Measurements from ENCODE around the gene TRIM4.
"Not testable (repeated sequence)": the region's sequence is repeated elsewhere in the genome, so short reads cannot be mapped to it uniquely, and the experiment has no call there.

The TRIM4 gene, protein sequence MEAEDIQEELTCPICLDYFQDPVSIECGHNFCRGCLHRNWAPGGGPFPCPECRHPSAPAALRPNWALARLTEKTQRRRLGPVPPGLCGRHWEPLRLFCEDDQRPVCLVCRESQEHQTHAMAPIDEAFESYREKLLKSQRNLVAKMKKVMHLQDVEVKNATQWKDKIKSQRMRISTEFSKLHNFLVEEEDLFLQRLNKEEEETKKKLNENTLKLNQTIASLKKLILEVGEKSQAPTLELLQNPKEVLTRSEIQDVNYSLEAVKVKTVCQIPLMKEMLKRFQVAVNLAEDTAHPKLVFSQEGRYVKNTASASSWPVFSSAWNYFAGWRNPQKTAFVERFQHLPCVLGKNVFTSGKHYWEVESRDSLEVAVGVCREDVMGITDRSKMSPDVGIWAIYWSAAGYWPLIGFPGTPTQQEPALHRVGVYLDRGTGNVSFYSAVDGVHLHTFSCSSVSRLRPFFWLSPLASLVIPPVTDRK

DNA sequence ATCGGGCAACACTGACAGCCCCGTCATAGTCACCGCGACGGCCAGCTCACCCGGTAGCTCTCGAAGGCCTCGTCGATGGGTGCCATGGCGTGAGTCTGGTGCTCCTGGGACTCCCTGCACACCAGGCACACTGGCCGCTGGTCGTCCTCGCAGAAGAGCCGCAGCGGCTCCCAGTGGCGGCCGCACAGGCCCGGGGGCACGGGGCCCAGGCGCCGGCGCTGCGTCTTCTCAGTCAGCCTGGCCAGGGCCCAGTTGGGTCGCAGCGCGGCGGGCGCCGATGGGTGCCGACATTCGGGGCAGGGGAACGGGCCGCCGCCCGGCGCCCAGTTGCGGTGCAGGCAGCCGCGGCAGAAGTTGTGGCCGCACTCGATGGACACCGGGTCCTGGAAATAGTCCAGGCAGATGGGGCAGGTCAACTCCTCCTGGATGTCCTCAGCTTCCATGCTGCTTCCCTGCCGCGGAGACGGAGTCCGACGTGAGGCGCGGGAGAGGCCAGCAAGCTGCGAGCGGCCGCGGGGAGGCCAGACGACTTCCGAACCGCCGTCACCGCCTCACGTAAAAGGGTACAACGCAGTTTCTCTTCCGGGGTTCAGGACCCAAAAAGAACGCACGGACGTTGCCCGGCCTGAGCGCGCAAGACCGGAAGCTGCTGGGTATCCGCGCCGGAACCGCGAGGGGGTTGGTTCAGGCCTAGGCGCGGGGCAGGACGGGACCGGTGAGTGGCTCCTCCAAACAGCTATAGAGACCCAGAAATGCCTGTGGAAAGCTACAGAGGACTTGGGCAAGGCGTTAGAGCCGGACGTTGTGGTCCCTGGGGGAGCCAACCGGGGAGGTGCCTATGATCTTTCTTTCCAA, at the start of gene TRIM4:
TRIM4 (minus strand) TSS at position 572 of the 855 bp plus-strand sequence; CDS start at position 443, 129 bp downstream.
- DNase-seq, result no peak

DNA sequence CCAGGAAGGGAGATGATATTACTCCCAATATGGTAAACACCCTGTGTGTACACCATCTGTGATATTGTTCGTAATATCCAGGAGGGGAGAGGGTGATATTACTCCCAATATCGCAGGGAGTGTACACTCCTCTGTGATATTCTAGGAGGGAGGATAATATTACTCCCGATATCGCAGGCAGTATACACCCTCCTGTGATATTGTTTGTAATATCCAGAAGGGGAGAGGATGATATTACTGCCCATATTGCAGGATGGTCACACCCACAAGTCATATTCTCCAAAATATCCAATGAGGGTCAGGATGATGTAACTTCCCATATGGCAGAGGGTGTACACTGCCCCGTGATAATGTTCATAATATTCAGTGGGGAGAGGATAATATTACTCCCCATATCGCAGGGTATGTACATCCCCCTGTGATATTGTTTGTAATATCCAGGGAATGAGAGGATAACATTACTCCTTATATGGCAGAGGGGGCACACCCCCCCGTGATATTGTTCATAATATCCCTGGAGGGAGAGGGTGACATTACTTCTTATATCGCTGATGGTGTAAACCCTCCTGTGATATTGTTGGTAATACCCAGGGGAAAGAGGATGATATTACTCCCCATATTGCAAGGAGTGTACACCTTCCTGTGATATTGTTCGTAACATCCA, 39.4 kb upstream of the TRIM4 start:
- DNase-seq, result no peak

DNA sequence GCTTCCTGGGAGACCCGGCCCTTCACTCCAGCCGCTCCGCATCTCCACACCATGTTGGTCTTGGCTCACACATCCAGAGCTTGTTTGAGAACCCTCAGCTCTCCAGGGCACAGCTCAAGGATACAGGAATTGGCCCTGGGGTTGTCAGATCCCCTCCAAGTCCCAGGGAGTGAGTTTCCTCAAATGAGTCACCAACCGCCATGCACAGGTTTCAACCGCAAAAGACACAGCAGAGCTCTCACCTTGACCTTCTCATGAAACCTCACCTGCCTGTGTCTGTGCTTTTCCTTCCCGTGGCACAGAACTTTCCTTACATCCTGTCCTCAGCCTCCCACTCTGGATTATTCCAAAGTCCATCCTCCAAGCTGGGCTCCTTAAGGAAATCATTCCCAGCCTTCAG, 35.9 kb upstream of the TRIM4 start:
- DNase-seq, result no peak

DNA sequence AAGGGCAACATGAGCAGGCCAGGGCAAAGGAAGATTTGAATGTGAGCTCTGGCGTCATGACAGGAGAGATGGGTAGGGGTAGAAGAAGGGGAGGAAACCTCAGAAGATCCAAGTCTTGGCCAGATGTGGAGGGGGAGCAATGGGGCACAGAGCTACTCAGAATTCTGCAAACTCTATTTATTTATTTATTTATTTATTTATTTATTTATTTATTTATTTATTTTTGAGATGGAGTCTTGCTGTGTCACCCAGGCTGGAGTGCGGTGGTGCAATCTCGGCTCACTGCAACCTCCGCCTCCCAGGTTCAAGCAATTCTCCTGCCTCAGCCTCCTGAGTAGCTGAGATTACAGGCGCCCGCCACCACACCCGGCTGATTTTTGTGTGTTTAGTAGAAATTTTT, 35.3 kb upstream of the TRIM4 start:
- not testable (repeated sequence) for DNase-seq

DNA sequence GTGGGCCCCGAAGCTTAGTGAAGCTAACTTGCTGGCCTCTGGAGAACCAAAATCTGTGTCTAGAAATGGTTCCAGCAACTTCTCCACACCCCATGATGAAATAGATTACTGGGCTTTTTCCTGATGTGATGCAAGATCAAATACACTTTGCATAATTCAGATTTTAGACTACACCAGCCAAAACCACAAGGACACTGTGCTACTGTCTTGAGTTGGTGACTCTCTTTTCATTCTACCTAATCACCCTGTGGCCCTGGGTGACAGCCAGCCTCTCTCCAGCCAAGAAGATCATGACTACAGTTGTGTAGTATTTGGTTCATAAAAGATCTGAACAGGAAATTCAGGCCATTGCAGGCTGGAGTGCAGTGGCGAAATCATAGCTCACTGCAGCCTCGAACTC, 34.3 kb upstream of the TRIM4 start:
- peak; percentile 16 for DNase-seq

DNA sequence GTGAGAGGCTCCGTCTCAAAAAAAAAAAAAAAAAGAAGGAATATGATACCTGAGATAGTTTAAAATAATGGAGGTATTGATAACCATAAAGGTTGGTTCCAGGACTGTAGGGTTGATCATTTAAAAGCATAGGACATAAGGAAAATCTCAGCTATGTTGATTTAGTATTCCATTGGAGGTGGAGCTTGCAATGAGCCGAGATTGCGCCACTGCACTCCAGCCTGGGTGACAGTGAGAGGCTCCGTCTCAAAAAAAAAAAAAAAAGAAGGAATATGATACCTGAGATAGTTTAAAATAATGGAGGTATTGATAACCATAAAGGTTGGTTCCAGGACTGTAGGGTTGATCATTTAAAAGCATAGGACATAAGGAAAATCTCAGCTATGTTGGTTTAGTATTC, 33.3 kb upstream of the TRIM4 start:
- not testable (repeated sequence) for DNase-seq

DNA sequence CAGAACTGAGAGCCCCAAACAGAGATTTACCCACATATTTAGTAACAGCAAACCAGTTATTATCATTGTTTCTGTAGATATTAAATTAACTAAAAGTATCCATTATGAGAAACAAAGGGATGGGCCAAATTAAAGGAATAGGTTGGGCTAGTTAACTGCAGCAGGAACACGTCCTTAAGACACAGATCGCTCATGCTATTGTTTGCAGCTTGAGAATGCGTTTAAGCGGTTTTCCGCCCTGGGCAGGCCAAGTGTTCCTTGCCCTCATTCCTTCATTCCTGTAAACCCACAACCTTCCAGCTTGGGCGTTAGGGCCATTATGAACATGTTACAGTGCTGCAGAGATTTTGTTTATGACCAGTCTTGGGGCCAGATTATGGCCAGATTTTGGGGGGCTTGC, 31.5 kb upstream of the TRIM4 start:
- not testable (repeated sequence) for DNase-seq

DNA sequence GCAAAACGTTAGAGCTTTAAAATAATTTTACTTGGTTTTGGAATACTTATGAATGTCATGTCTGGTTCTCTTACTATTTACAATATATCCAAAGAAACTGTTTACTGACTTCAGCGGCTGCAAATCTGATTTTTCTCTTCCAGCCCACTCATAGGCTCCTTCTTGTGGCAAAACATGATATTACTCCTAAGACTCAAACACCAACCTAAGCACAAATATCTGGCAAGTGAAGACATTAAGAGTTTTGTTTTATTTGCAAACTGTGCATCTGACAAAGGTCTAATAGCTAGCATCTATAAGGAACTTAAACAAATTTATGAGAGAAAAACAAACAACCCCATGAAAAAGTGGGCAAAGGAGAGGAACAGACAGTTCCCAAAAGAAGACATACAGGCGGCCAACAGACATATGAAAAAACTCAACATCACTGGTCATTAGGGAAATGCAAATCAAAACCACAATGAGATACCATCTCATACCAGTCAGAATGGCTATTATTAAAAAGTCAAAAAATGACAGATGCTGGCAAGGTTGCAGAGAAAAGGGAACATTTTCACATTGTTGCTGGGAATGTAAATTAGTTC, 30.4 kb upstream of the TRIM4 start:
- DNase-seq, result no peak

DNA sequence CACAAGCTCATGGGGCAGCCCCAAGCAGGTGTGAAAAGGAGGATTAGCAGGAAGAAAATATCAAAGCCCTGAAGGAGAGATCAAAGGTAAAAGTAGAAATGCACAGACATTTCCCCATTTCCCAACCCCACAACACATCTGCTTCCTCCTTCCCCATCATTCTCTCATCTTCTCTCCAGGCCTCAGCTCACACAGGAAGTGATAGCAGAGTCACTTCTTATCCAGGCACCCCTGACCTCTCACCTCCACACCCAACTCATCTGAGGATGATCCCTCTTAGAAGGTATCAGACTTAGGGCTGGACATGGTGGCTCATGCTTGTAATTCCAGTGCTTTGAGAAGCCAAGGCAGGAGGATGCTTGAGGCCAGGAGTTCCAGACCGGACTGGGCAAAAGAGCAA, 28.3 kb upstream of the TRIM4 start:
- no peak for DNase-seq

DNA sequence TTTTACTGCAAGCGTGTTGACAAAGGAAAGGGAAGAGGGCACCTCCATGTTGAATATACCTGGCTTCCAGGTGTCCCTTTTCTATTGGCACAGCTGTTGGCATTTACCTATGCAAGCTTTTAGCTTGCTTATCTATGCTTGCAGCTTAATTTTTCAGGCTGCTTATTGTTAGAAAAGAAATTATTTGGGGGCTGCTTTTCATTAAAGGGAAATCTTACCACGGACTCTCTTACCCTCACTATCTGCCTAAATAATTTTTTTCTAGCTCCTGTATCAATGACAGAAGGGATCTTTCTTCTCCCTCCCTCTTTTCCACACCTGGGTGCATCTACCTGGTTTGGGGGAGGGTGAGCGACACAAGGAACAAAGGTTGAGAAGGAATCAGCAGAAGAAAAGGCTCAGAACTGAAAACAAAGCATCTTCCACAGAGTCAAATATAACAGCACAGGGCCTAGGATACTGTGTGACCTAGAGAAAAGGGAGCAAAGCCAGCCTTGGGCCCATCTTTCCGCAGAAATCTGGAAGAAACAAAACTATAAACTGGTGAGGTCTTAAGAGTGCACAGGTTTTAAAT, 25.3 kb upstream of the TRIM4 start:
- DNase-seq, result no peak

DNA sequence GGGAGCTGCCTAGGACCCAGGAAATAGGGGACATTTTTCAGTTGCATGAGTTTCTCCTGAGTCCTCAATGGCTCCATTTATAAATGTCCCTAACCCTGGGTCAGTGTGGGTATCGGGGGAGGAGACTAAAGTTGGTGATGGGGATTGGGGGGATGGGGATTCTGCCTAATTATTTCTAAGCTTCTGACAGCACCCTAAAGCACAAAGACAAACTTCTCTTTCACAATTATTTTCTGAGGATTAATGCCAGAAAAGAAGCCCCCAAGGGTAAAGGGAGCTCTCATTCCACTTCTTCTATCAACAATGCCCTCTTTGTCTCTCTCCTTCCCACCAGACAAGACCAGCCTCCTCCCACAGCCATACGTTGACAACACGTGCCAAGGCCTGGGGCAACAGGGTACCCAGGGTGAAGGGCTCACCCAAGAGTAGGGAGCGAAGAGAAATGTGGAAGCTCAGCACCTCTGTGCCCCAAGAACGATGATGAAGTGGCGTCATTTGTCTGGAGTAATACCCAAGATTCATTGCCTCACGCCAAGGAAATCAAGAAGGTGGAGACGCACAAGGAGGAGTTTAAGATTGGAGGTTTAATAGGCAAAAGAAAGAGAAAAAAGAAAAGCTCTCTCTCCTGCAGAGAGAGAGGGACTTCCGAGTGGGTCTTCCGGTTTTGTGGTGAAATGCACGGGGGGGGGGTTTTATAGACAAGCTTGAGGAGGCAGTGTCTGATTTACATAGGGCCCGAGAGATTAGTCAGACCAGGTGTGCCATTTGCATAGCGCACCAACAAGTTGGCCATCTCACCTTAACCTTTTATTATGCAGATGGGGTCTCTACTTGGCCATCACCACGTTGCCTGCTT, 24.5 kb upstream of the TRIM4 start:
- peak; percentile 94 for DNase-seq

DNA sequence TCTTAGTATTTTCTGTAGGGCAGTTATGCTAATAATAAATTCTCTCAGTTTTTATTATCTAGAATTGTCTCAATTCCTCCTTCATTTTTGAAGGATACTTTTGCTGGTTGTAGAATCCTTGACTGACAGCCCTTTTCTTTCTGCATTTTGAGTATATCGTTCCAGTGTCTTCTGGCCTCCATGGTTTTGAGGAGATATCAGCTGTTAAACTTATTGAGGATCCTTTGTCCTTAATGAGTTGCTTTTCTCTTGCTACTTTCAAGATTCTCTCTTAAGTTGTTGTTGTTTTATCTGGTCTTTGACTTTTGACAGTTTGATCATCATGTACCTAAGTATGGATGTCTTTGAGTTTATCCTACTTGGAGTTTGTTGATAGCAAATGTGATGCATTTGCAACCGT, 19.0 kb upstream of the TRIM4 start:
- DNase-seq, result no peak

DNA sequence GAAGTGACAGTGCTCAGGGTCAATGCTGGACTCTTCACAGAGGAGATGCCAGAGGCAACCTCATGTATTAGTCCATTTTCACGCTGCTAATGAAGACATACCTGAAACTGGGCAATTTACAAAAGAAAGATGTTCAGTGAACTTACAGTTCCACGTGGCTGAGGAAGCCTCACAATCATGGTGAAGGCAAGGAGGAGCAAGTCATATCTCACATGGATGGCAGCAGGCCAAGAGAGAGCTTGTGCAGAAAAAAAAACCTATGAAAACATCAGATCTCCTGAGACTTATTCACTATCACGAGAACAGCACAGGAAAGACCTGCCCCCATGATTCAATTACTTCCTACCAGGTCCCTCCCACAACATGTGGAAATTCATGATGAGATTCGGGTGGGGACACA, 15.7 kb upstream of the TRIM4 start:
- not testable (repeated sequence) for DNase-seq

DNA sequence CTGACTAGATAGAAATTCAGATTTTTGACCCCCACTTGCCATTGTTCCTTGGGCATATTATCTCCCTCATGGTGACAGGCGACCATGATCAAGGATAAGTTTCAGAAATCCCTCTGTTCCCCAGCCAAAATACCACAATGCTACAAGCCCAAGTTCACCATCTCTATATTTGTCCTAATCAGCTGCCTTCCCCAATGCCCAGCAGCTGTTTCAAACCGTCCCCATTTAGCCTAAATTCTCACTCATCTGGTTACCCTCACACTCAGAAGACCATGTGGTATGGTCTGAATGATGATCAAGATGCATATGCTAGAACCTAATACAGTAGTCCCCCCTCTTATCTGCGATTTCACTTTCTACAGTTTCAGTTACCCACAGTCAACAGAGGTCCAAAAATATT, 11.0 kb upstream of the TRIM4 start:
- DNase-seq, result no peak

DNA sequence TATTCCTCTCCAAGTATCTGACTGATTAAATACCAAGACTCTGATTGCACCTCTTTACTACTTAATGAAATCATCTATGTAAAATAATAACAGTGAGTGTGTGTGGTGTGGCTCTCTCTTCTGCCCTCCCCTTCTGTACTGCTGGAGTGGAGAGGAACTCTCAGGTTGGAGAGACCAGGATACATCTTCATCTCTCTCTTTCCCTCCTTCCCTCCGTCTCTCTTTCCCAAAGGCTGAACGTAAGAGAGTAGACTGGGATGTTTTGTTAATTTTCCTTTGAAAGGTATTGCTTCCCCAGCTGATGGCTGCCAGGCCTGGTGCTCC, 10.4 kb upstream of the TRIM4 start:
- DNase-seq, result no peak

DNA sequence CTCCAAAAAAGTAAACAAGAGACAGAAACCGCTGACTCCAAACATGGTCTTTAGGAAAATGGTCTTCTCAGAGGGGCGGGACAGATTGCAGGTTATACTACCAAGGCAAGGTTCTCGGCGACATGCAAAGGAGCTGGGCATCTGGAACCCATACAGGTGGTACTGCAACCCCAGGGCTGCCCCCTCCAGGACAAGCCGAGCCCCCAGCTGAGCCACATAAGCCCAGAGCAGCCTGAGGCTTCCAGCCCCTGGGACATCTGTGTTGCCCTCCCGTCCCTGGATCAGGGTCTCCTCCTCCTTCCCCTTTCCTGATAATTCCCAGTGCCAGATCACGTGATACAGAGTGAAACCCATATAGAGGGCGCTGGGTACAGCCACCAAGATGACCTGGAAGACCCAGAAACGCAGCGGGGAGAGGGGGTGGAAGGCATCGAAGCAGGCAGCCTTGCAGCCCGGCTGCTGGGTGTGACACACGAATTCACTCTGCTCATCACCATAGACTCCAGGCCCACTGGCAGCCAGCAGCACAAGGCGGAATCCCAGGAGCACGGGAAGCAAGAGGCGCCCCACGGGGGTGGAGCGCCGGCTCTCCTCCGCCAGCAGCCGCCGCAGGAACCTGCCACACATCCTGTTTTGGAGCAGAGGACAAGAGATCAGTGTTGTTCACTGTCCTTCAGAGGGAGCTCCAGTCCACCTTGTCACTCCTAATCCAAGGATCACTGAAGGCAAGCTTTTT, 9.8 kb upstream of the TRIM4 start, which contains the start of gene GJC3:
GJC3 (minus strand) TSS at position 627 of the 736 bp plus-strand sequence; CDS start at position 627, 0 bp downstream.
- DNase-seq, result no peak

DNA sequence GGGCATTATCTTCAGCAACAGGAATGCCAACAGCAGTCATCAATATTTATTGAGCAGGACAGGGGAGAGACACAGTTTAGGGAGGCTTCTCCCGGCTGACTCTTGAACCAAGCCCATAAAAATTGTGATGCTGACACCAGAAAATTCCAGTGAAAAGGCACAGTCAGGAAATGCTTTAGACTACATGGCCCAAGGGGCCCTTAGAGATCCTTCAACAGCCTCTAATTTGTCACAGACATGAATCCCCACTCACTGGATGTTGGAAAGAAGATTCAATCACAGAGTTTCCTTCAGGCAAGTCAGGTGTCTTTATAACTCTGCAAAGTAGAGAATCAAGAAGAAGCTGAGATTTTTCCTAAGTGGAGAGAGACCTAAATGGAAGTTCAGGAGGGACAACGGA, 8.9 kb upstream of the TRIM4 start:
- DNase-seq, result no peak

DNA sequence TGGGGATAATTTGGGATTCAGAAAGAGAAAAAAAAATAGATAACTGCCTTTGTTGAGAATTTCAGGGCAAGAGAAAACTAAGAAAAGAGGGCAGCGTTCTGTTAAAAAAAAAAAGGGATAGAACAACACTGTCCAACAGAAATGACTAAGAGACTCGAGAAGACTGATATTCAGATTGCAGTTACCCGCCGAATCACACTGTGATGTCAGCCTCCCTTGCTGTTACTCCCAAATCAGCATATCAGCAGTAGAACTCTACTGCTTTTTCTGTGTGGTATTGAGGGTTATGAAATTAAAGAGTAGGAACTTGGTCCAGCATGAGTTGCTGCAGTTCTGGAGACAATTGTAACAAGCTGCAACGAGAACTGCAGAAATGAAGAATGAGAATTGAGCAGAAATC, 8.2 kb upstream of the TRIM4 start:
- DNase-seq, result no peak

DNA sequence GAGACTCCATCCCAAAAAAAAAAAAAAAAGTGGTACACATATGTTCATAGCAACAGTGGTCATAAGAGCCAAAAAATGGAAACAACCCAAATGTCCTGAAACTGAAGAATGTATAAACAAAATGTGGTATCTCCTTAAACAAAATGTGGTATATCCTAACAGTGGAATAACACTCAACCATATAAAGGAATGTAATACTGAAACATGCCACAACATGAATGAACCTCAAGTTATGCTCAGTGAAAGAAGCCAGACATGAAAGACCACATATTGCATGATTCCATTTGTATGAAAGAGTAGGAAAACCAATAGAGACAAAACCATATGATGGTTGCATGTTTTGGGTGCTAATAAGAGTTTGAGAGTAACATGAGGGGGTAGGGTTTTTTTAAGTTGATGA, 7.0 kb upstream of the TRIM4 start:
- no peak for DNase-seq

DNA sequence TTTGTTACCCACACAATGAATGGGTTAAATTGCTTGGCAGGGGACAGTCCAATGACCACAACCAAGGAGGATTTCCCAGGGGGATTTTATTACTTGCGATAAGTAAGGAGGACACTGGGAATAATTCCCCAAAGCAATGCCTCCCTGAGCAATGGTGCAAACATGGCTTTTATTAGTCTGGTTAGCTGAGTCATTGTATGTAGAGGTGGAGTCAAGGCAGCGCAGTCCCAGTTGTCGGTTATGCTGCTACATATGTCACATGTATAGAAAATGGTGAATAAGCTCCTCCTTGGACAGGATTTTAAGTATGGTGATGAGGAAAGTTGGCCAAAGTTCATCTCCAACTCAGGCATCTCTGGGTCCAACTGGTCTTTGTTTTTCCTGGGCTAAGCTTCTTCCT, 3.9 kb upstream of the TRIM4 start:
- no peak for DNase-seq

DNA sequence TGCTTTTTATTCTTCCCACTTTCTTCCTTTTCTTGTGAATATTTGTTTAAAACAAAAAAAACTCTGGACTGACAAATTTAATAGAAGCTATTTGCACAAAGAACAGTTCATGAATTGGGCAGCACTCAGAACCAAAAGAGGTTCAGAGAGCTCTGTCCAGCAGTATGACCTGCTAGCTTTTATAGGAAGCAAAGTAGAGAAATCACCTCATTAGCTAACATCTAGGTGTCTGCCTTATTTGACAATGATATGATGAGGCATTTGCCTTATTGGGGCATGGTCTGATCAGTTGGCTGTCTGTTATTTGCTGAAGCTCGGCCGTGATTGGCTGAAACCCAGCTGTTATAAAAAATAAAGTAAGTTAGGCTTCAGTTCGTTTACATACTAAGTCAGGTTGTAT, 819 bp upstream of the TRIM4 start:
- DNase-seq, result no peak

All from NCI-H1048 (cell line).